HepG2 (cell line): ENCODE data around the gene FUBP3. TPM values are rescaled to one million over a fixed set of nuclear protein-coding genes. Genes with fewer than 3 reads are reported as not detected.

ENCODE experiments used
- ATAC-seq: fragments of 200-7000 bp; cut with Tn5 transposase; 3 replicates; pipeline ENCODE4 v1.9.1; 2020; ENCODE audit warnings: mild to moderate bottlenecking, moderate library complexity
- BruUV-seq: library from RNA; stranded (reverse); fragments of 400-500 nt; replicated peaks from 2 replicates; lab custom pipeline; 2021; lab: Mats Ljungman, UMichigan
- CTCF ChIA-PET: fragments of 300-600 bp; formaldehyde crosslinking; extraction: SDS; loops from one replicate; lab custom pipeline; 2021; ENCODE audit warnings: low total read pairs, inconsistent platforms, low intra/inter-chr PET ratio; lab: Yijun Ruan, JAX
- POLR2A ChIA-PET: fragments of 350-600 bp; sonication (Branson Sonifier 250); formaldehyde crosslinking; loops from one replicate; lab custom pipeline; 2020; ENCODE audit warnings: antibody characterized with exemption, inconsistent platforms; lab: Yijun Ruan, JAX
- DNase-seq: peaks from one replicate; pipeline ENCODE4 v3.0.0-alpha.2; 2015; ENCODE audit warnings: low spot score
- FAIRE-seq: peaks from 3 replicates; lab custom pipeline; 2011; peaks lifted over from hg19 to GRCh38; lab: Jason Lieb, UNC
- H2AFZ ChIP-seq: one replicate; pipeline ENCODE4 v1.6.1; 2011; ENCODE audit warnings: low read length, inconsistent platforms
- H3K27ac ChIP-seq: fragments of 300-600 bp; 3 replicates; pipeline ENCODE4 v1.8.0; 2011; ENCODE audit warnings: mixed run types, mild to moderate bottlenecking, mixed read lengths, low read length, inconsistent platforms; ENCODE audit not compliant: insufficient read depth; ENCODE audit errors: extremely low read length
- H3K27me3 ChIP-seq, 2 experiments: fragments of 200-600 bp in 1 of 2; 2 replicates in 1 of 2; 3 replicates in 1 of 2; pipeline versions ENCODE4 v1.6.0 to v1.8.0; 2011; ENCODE audit warnings: low read length in 2 of 2, mild to moderate bottlenecking in 2 of 2, moderate library complexity in 2 of 2, inconsistent platforms in 1 of 2; ENCODE audit not compliant: insufficient read depth in 2 of 2, control insufficient read depth in 1 of 2
- H3K36me3 ChIP-seq, 2 experiments: fragments of 200-600 bp in 1 of 2; replicated peaks in 1 of 2; 2 replicates in 1 of 2; 3 replicates in 1 of 2; pipeline versions ENCODE4 v1.5.1 to v1.8.0; 2011; ENCODE audit warnings: low read length in 2 of 2, inconsistent platforms in 1 of 2; ENCODE audit not compliant: insufficient read depth in 2 of 2, control insufficient read depth in 1 of 2
- H3K4me1 ChIP-seq: 2 replicates; pipeline ENCODE4 v1.5.1; 2012; ENCODE audit warnings: low read length, inconsistent platforms; ENCODE audit not compliant: insufficient read depth
- H3K4me2 ChIP-seq: 2 replicates; pipeline ENCODE4 v1.6.0; 2011; ENCODE audit warnings: low read depth, low read length, inconsistent platforms
- H3K4me3 ChIP-seq, 3 experiments: fragments of 200-600 bp in 1 of 3; sonication (generic), shearing (Covaris generic) in 1 of 3; replicated peaks in 1 of 3; 2 replicates each; pipeline ENCODE4 v1.5.1; 2011 to 2016; ENCODE audit warnings: low read length in 3 of 3, inconsistent platforms in 2 of 3, low read depth in 2 of 3, mild to moderate bottlenecking in 2 of 3, control low read depth in 1 of 3, mixed read lengths in 1 of 3; ENCODE audit not compliant: insufficient read depth in 1 of 3
- H3K79me2 ChIP-seq: one replicate; pipeline ENCODE4 v1.6.1; 2011; ENCODE audit warnings: low read length, inconsistent platforms; ENCODE audit not compliant: insufficient read depth
- H3K9ac ChIP-seq: 2 replicates; pipeline ENCODE4 v1.6.0; 2011; ENCODE audit warnings: mild to moderate bottlenecking, low read depth, low read length, inconsistent platforms; ENCODE audit not compliant: insufficient read depth
- H3K9me3 ChIP-seq: 2 replicates; pipeline ENCODE4 v1.5.1; 2012; ENCODE audit warnings: mild to moderate bottlenecking, low read length
- H4K20me1 ChIP-seq: 2 replicates; pipeline ENCODE4 v1.6.0; 2011; ENCODE audit warnings: inconsistent platforms, mild to moderate bottlenecking, low read length, moderate library complexity; ENCODE audit not compliant: insufficient read depth
- BRF2 ChIP-seq: sonication (generic); formaldehyde crosslinking; IDR thresholded peaks from 2 replicates; pipeline ENCODE4 v1.8.1; 2022; ENCODE audit warnings: mild to moderate bottlenecking, missing genetic modification reagents
- ELF3 ChIP-seq: IDR thresholded peaks from 2 replicates; pipeline ENCODE4 v1.6.1; 2016; ENCODE audit warnings: missing genetic modification reagents, missing compliant biosample characterization
- FOXK1 ChIP-seq: sonication (generic); formaldehyde crosslinking; IDR thresholded peaks from 2 replicates; pipeline ENCODE4 v1.4.0; 2020; ENCODE audit warnings: low read depth, missing genetic modification reagents, borderline replicate concordance
- FOXK2 ChIP-seq: fragments of 450-650 bp; IDR thresholded peaks from 2 replicates; pipeline ENCODE4 v1.6.1; 2016
- KLF6 ChIP-seq: IDR thresholded peaks from 2 replicates; pipeline ENCODE4 v1.8.0; 2016; ENCODE audit warnings: missing biosample characterization, missing genetic modification reagents
- KMT2A ChIP-seq: sonication (generic); formaldehyde crosslinking; IDR thresholded peaks from 2 replicates; pipeline ENCODE4 v1.4.0; 2020; ENCODE audit warnings: missing genetic modification reagents
- MED1 ChIP-seq: sonication (generic); formaldehyde crosslinking; IDR thresholded peaks from 2 replicates; pipeline ENCODE4 v1.4.0; 2020; ENCODE audit warnings: missing genetic modification reagents
- NCOA1 ChIP-seq: sonication (generic); formaldehyde crosslinking; IDR thresholded peaks from 2 replicates; pipeline ENCODE4 v1.9.0; 2021; ENCODE audit warnings: missing genetic modification reagents
- PATZ1 ChIP-seq: sonication (generic); formaldehyde crosslinking; IDR thresholded peaks from 2 replicates; pipeline ENCODE4 v1.4.0; 2020; ENCODE audit warnings: missing genetic modification reagents
- SAP130 ChIP-seq: IDR thresholded peaks from 2 replicates; pipeline ENCODE4 v1.6.1; 2016; ENCODE audit warnings: low read depth
- SP4 ChIP-seq: sonication (generic); formaldehyde crosslinking; IDR thresholded peaks from 2 replicates; pipeline ENCODE4 v1.8.1; 2023; ENCODE audit warnings: mild to moderate bottlenecking, missing genetic modification reagents
- SPEN ChIP-seq: sonication (generic); formaldehyde crosslinking; IDR thresholded peaks from 2 replicates; pipeline ENCODE4 v1.5.1; 2020; ENCODE audit warnings: low read depth, mild to moderate bottlenecking, missing genetic modification reagents
- U2AF2 ChIP-seq: fragments of 200-400 bp; formaldehyde crosslinking; IDR thresholded peaks from 2 replicates; pipeline ENCODE4 v1.6.1; 2017; ENCODE audit warnings: low read depth, mild to moderate bottlenecking, low read length
- ZMYM3 ChIP-seq: sonication (generic); formaldehyde crosslinking; IDR thresholded peaks from 2 replicates; pipeline ENCODE4 v1.5.1; 2020; ENCODE audit warnings: mild to moderate bottlenecking, missing genetic modification reagents
- ZNF12 ChIP-seq: sonication (generic); formaldehyde crosslinking; IDR thresholded peaks from 2 replicates; pipeline ENCODE4 v1.5.0; 2020; ENCODE audit warnings: missing genetic modification reagents
- WGBS: methylation state at CpG from one replicate; pipeline ENCODE4 v1.1.6; 2017; ENCODE audit warnings: low lambda C conversion rate; 5-methylcytosine and 5-hydroxymethylcytosine counted together
- in situ Hi-C: cut with HindIII; loops from 2 replicates; pipeline ENCODE4 v1.10.0; 2017; ENCODE audit warnings: low pct_unique_long_range_greater_than_20kb; ENCODE audit not compliant: extremely low pct_ligation_motif_present
- intact Hi-C: fragments of 100-400 bp; cut with micrococcal nuclease; formaldehyde crosslinking; loops from one replicate; pipeline ENCODE4 v1.10.0; 2022; ENCODE audit not compliant: unreplicated experiment
- polyA plus RNA-seq, 8 experiments: library from polyadenylated mRNA; depleted of rRNA in 3 of 8; stranded (reverse) in 7 of 8; unstranded in 1 of 8; fragments of >200 nt; fragmentation: Illumina TruSeq in 4 of 8; extraction: Trizol in 4 of 8; gene quantifications; 2 replicates each; pipeline versions ENCODE4 v1.2.1 to v1.2.3, GENCODE V29; 2011 to 2016; ENCODE audit warnings: low read depth in 4 of 8, missing spikeins in 1 of 8, mixed read lengths in 1 of 8; ENCODE audit not compliant: insufficient read depth in 1 of 8
- total RNA-seq, 5 experiments: library from RNA; depleted of rRNA; stranded (reverse); fragments of >200 nt; fragmentation: Illumina TruSeq; extraction: Trizol; gene quantifications; 2 replicates each; pipeline ENCODE4 v1.2.3, GENCODE V29; 2016; ENCODE audit warnings: low read depth in 1 of 5
- TF ChIP-seq, protein P1 (sequence below): sonication (generic); formaldehyde crosslinking; IDR thresholded peaks from 2 replicates; pipeline ENCODE4 v1.5.1; 2020; ENCODE audit warnings: missing genetic modification reagents, mild to moderate bottlenecking, borderline replicate concordance
- TF ChIP-seq, protein P2 (sequence below): sonication (generic); formaldehyde crosslinking; IDR thresholded peaks from 2 replicates; pipeline ENCODE4 v1.4.0; 2020; ENCODE audit warnings: missing genetic modification reagents
- TF ChIP-seq, protein P3 (sequence below): sonication (generic); formaldehyde crosslinking; IDR thresholded peaks from 2 replicates; pipeline ENCODE4 v1.5.0; 2020; ENCODE audit warnings: missing genetic modification reagents

The FUBP3 gene
- total and polyA plus RNA-seq, 2 of the 13 experiments (the other 11 are each of a cell fraction or from before 2014, with no cell fraction given): 28.7 to 40.0 TPM

GRCh38 chr9:130598188-130598587 lies 18.8 kb downstream of the FUBP3 start:
- POLR2A ChIA-PET: interaction anchor here (1.5 to 1.6 kb wide), 2 partner anchors 19 to 99 kb away, joined by 6 to 15 read pairs; partner anchors contain the start of gene FUBP3
- TF ChIP-seq SPEN (CRISPR knock-in tag): no peak
- TF ChIP-seq KLF6 (CRISPR knock-in tag): peak; percentile 84; the same call in 1 of the 2 replicates
- TF ChIP-seq, protein P1, sequence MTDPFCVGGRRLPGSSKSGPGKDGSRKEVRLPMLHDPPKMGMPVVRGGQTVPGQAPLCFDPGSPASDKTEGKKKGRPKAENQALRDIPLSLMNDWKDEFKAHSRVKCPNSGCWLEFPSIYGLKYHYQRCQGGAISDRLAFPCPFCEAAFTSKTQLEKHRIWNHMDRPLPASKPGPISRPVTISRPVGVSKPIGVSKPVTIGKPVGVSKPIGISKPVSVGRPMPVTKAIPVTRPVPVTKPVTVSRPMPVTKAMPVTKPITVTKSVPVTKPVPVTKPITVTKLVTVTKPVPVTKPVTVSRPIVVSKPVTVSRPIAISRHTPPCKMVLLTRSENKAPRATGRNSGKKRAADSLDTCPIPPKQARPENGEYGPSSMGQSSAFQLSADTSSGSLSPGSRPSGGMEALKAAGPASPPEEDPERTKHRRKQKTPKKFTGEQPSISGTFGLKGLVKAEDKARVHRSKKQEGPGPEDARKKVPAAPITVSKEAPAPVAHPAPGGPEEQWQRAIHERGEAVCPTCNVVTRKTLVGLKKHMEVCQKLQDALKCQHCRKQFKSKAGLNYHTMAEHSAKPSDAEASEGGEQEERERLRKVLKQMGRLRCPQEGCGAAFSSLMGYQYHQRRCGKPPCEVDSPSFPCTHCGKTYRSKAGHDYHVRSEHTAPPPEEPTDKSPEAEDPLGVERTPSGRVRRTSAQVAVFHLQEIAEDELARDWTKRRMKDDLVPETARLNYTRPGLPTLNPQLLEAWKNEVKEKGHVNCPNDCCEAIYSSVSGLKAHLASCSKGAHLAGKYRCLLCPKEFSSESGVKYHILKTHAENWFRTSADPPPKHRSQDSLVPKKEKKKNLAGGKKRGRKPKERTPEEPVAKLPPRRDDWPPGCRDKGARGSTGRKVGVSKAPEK (CRISPR knock-in tag): peak; percentile 75; the same call in 1 of the 2 replicates
- TF ChIP-seq, protein P2, sequence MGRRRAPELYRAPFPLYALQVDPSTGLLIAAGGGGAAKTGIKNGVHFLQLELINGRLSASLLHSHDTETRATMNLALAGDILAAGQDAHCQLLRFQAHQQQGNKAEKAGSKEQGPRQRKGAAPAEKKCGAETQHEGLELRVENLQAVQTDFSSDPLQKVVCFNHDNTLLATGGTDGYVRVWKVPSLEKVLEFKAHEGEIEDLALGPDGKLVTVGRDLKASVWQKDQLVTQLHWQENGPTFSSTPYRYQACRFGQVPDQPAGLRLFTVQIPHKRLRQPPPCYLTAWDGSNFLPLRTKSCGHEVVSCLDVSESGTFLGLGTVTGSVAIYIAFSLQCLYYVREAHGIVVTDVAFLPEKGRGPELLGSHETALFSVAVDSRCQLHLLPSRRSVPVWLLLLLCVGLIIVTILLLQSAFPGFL (CRISPR knock-in tag): no peak
- TF ChIP-seq ELF3 (CRISPR knock-in tag): 0 out of 2 replicates have a peak, but pooled peaks have one; percentile 34
- no peak for TF ChIP-seq SP4 (CRISPR knock-in tag)
- TF ChIP-seq SAP130: peak; percentile 55
- peak; percentile 81 for TF ChIP-seq ZNF12 (CRISPR knock-in tag)
- TF ChIP-seq MED1 (CRISPR knock-in tag): peak; percentile 86
- peak; percentile 52 for TF ChIP-seq PATZ1 (CRISPR knock-in tag)
- TF ChIP-seq FOXK1: peak; percentile 89; the same call in 1 of the 2 replicates
- TF ChIP-seq BRF2 (CRISPR knock-in tag): peak; percentile 50; the same call in 1 of the 2 replicates
- TF ChIP-seq KMT2A: peak; percentile 69; the same call in 1 of the 2 replicates
- no peak for TF ChIP-seq U2AF2
- peak; percentile 75; the same call in 1 of the 2 replicates for TF ChIP-seq ZMYM3 (CRISPR knock-in tag)
- no peak for TF ChIP-seq FOXK2
- TF ChIP-seq, protein P3, sequence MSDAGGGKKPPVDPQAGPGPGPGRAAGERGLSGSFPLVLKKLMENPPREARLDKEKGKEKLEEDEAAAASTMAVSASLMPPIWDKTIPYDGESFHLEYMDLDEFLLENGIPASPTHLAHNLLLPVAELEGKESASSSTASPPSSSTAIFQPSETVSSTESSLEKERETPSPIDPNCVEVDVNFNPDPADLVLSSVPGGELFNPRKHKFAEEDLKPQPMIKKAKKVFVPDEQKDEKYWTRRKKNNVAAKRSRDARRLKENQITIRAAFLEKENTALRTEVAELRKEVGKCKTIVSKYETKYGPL (CRISPR knock-in tag): 0 out of 2 replicates have a peak, but pooled peaks have one; percentile 31
- TF ChIP-seq NCOA1 (CRISPR knock-in tag): 0 out of 2 replicates have a peak, but pooled peaks have one; percentile 41

More at GRCh38 chr9:130598188-130598587, 18.8 kb downstream of the FUBP3 start:
- H2AFZ ChIP-seq: no peak overlapping the region
- in situ Hi-C loops: no loop called here
- BruUV-seq: no TSS peak
- H3K4me3 ChIP-seq: no peak overlapping the region
- no peaks in the 10 kb centered on the region for H3K9me3 ChIP-seq
- H3K27me3 ChIP-seq: no peaks in the 10 kb centered on the region
- peaks cover 6 to 38% of the 10 kb centered on the region in 2 experiments for H3K36me3 ChIP-seq
- H3K4me1 ChIP-seq: peaks cover 66% of the 10 kb centered on the region
- H3K79me2 ChIP-seq: peaks cover 15% of the 10 kb centered on the region
- intact Hi-C loops: loop anchor here (10.0 kb wide), 1 partner anchor 87 kb away; no protein-coding TSS in a partner anchor
- ATAC-seq: peak; percentile 73
- peak overlapping the region; percentile 72 for H3K27ac ChIP-seq
- DNase-seq: peak; percentile 60
- CTCF ChIA-PET: no interaction called here
- no peak overlapping the region for H3K9ac ChIP-seq
- no peaks in the 10 kb centered on the region for H4K20me1 ChIP-seq
- H3K4me2 ChIP-seq: peak overlapping the region; percentile 42; the same call in 1 of the 2 replicates
- peak; percentile 87 for FAIRE-seq
- whole genome bisulfite sequencing: 22% methylated on average over 5 of the region's 5 CpGs
